T1000 (cell line): ENCODE data around the gene AFG1L.
"Not testable (repeated sequence)": the region's sequence is repeated elsewhere in the genome, so short reads cannot be mapped to it uniquely, and the experiment has no call there.

Experiments
- DNase-seq: peaks from one replicate; lab custom pipeline; 2025; ENCODE audit warnings: mixed read lengths; lab: John Stamatoyannopoulos, UW

Gene AFG1L

GRCh38 chr6:108521616-108522107, 226.8 kb downstream of the AFG1L start:
- no peak for DNase-seq

- DNase-seq, result no peak
Measured at GRCh38 chr6:108523697-108524096, 228.8 kb downstream of the AFG1L start.

- no peak for DNase-seq
Measured at GRCh38 chr6:108524528-108525248, 229.8 kb downstream of the AFG1L start.

- DNase-seq, result no peak
Measured at GRCh38 chr6:108526739-108527174, 231.9 kb downstream of the AFG1L start.

DNA sequence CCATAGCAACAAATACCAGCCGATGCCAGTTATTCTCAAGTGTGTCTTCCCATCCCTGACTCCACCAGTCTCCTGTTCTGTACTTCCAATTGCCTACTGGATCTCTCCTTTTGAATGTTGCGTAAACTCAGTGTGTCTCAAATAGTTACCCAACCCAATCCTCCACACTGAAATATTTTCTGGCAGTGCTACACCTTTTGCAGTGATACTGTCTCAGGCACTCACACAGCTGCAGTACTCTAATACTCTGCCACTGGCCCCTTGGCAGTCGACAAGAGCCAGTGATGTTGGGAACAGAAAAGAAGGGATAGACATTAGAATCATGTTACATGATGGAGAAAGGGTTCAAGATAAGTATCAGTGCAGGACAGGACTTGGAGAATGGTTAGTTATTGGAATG, 234.0 kb downstream of the AFG1L start:
- no peak for DNase-seq

GRCh38 chr6:108531332-108531731, 236.5 kb downstream of the AFG1L start:
- no peak for DNase-seq

DNA sequence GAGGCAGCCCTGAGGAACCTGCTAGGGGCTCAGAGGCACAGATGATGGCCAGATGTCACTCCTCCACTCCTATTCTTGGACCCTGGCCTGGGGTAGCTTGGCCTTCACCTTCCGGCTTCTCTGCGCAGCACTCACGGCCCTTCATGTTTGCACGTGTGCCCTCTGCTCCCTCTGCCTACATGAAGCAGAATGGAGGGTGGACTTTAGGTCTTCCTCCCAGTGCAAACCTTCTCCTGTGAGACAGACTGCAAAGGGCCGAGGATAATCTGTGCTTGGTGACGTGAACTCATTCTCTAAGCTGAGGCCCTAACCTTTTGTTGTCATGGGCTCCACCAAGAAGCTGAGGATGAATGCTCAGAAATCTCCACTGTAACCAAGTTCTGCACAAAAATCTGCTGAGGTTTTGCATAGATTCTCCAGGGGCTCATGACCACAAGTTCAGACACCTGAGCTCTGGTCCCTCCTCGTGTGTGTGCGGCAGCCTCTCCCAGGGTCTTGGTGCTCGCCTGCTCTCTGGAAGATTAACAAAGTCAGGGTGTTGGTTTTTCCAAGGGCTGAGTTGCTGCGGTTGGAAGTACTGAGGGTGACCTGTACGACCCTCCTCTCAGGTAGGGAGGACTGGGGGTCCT, 240.4 kb downstream of the AFG1L start:
- DNase-seq, result no peak

DNA sequence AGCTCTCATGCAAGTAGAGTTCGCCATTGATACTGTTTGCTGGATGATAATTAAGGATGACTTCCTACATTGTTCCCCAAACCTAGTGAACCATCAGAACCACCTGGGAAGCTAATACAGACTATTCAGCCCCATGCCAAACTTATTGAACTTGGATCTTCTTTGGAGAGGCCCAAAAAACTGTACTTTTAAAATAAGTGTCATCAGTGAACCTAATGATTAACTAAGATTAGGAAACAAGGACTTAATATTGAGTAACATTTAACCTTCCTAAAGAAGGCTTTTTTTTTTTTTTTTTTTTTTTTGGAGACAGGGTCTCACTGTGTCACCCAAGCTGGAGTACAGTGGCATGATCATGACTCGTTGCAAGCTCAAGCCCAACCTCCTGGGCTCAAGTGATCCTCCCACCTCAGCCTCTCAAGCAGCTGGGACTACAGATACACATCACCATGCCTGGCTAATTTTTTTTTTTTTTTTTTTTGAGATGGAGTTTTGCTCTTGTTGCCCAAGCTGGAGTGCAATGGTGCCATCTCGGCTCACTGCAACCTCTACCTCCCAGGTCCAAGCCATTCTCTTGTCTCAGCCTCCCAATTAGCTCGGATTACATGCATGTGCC, 241.2 kb downstream of the AFG1L start:
- DNase-seq, result not testable (repeated sequence)

- DNase-seq, result peak; percentile 45
Measured at GRCh38 chr6:108541843-108542759, 247.2 kb downstream of the AFG1L start.

DNA sequence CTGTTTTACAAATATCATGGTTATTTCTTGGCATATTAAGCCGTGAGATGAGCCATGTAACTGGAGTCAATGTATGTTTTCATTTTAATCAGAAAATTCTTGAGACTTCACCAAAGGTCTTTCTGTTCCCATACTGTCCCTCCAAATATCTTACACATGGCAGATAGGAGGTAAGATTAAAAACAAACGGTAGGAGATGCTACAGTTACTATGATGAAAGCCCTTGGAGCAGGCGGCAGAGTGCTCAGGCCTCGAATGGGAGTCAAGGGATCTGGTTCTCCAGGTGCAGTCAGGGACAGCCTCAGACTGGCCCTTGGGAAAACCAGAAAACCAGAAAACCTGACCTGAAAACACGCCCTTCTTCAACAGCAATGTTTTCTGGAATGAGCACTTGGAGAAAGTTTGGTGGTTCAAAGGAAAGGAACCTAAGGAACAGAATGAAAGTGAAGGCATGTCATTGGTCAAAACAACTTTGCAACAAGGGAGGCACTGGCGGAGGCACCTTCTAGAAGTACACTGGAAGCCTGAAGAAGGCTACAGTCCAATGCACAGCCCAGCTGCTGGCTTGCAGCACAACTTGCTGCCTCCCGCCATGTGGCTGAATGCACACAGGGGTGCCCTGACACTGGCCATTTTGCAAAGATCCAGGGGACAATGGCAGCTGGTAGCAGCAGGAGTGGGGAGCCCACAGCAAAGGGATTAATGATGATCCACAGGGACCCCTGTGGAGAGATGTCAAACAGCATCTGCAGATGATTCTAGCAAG, 248.5 kb downstream of the AFG1L start:
- DNase-seq, result no peak

DNA sequence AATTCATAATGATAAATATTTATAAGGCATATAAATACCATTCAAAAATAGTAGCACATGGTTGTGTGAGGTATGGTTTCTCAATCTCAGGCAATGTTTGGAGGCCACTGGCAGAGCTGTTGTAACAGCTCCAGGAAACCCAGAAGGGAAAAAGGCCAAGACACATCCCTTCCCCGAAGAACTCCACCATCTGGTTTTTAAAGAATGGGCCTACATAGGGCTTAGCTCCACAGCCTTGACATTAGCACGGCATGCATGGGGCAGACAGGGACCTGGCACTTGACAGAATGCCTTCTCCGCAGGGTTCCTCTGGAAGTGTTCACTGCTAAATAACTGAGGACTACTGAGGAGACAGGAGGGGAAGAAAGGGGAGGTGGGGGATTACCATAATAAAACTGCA, 249.8 kb downstream of the AFG1L start:
- DNase-seq, result no peak

DNA sequence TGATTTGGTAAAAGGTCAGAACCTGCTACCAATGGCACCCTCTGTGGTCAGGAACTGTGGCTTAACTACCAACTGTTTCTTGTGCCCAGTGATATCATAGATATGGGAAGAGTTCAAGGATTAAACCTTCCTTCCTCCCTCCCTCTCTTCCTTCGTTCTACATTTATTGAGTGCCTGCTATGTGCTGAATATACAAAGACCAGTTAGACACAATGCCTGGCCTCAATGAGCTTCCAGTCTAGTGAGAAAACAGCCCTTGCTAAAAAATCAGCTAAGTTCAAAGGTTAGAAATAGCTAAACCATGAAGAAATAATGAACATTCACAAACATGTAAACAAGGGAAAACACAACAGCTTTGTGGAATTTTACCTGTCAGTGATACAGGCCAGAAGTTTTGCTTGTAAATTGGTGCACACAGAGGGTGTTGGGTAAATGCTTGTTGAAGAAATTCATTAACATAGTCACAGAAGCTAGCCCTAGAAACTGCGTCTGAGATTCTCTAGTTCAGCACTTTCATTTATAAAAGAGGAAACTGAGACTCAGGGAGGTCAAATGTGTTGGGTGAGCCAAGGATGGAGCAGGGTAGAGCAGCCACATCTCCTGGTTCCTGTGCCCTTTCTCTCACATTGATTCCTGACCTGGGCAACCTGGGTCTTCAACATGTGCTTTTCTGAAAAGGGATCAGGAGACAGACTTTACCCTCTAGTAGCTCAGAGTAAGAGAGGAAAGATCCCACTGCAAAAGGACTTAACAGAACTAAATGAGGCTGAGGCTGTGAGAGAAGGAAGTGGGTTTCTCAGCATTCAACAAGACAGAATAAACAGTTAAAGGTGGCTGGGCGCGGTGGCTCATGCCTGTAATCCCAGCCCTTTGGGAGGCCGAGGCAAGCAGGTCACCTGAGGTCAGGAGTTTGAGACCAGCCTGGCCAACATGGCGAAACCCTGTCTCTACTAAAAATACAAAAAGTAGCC, 251.5 kb downstream of the AFG1L start:
- DNase-seq, result no peak

GRCh38 chr6:108549241-108549640, 254.4 kb downstream of the AFG1L start:
- no peak for DNase-seq

DNA sequence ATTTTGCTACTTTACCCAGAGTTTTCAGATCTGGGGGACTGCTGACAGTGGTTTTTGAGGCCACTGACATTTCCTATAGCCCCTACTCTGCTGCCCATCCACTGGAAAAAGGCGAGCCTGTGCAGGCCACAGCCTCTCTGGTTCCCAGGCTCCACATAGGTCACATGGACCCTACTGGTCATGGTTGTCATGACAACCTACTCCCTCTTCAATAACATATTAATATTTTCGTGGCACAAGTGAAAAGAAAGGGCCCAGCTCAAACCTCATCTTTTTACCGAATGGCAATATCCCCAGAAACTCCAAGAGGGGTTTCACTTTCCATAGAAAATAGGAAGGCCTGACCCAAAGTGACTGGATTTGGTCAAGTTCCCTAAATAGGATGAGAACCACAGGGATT, 254.9 kb downstream of the AFG1L start:
- DNase-seq, result no peak

GRCh38 chr6:108550256-108550655, 255.4 kb downstream of the AFG1L start:
- DNase-seq, result no peak

DNA sequence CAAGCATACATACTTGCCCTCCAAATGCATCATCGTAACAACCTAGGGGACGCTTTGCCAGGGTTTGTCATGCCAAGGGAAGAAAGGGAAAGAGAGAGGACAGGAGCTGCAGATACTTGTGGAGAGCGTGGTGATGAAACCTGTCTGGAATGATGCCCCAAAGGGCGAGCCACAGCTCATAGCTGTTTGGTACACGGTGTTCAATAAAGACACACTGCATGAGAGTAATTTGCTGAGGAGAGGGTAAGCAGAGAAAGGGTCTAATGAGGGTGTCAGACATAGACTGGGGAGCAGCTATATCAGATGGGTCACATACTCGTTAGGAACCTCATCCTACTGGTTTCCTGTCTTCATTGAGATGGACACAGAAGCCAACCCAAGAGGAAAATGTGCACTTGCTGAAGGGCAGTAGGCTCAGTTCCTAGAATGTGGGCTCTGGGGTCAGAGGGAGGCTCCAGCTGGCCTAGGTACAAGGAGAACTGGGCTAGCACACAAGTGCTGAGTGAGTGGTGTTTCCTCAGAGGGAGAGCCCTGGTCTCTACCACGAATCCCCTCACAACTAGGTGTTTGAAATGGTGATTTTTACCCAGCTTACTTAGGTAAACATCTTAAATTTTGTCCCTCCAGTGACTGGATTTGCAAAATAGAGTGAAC, 260.7 kb downstream of the AFG1L start:
- DNase-seq, result no peak

GRCh38 chr6:108556250-108556649, 261.4 kb downstream of the AFG1L start:
- DNase-seq, result no peak

GRCh38 chr6:108556866-108557493, 262.1 kb downstream of the AFG1L start:
- no peak for DNase-seq
